H4 (cell line): ENCODE measurements around the gene MYLK. TPM values are rescaled to one million over a fixed set of nuclear protein-coding genes. Genes with fewer than 3 reads are reported as not detected.
A peak's percentile ranks its signal among the peaks of the same experiment; 100 is the strongest.

ENCODE experiments used
- DNase-seq: peaks from one replicate; pipeline ENCODE4 v3.0.0-alpha.2; 2015; ENCODE audit warnings: low spot score
- total RNA-seq: library from RNA; depleted of rRNA; stranded (reverse); fragments of >200 nt; shearing (Covaris generic); gene quantifications from 2 replicates; pipeline ENCODE4 v1.2.3, GENCODE V29; 2014

Gene MYLK
- total RNA-seq, 1 experiment from 2014 or later = 25.1 TPM

DNA sequence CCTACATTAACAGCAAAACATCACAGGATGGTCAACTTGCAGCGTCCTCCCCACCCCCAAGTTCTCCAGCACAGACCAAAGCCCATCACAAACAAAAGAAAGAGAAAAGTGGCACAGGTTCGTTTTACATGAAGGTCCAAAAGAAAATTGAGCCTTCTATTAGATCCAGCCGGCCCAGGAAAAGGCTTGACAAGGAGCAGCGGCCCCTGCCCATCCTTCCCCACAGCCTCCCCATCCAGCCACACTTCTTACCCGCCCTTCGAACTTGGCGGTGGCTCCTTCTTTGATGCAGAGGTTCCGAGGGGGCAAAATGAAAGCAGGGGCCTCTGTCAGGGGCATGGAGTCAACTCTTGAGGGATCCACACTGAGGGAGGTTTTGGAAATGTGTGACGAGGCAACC is 90.7 kb downstream of the MYLK start:
- DNase-seq = no peak

DNA sequence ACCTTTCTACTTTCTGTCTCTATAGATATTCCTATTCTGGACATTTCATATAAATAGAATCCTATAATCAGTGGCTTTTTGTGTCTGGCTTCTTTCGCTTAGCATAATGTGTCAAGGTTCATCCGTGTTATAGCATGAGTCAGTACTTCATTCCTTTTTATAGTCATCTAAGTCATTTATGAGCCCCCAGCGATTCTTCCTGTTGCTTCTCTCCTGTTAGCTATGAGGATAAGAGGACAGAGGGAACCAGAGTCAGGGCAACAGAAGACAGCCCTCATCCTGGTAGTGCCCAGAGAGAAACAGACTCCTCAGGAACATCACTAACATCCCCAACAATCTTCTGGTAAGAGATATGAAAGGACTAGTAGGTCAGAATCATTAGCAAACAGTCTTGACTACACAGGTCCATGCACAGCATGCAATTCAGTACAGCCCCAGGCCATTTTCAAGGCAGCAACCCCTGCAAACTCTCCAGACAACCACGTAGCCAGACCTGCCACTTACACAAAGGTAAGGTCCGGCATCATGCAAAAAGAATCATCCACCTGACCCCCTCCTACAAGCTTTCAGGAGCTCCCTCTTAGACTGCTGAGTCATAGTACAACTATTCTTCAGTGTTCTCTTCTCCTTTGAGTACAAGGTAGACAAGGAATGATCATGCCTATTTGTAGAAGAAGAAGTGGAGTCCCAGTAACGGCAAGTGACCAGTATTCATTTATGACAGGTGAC is 91.5 kb downstream of the MYLK start:
- no peak for DNase-seq

DNA sequence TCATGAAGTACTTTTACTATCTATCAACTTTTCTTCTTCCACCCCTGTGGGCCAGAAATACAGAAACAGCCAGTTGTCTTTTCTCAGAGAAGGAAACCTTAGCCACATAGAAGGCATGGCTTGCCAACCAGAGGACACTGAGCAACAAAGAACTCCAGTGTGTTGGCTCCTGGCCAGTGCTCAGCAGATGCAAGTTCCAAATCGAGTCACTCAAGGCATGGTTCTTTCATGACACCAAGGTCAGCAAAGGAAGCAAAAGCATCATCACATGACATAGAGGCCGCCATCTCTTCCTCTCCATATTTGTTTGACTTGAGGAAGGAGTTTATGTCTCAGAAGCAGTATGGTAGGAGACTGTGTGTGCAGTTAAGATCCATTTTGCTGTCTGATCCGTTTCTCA is 92.2 kb downstream of the MYLK start:
- DNase-seq = no peak

DNA sequence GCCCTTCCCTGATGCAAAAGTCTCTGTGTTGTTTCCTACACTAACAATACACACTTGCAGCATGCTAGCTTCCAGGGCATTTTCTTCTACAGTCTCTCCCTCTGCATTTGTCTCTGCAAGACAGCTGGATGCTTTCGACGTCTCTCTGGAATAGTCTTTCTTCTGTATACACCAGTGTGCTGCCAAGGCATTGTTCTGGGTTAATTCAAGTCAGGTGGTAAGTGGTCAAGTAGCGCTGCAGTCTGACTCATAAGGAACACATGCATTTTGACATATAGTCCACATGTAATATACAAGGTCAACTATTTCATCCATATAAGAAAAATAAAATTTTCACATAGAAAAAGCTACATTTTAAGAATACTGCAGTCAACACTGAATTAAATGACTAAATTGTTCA is 92.7 kb downstream of the MYLK start:
- peak; percentile 43 for DNase-seq

DNA sequence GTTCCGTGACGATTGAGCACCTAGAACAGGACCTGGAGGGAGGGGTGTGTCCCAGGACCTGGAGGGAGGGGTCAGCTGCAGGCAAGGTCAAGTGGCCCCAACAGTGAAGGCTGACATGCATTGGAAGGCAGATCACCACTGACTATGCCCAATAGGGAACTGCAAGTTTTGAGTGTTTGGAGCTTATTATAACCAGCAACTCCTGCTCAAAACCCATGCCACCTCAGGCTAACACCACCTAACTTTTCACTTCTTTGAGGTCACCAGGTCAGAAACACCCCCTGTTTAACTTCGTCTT is 93.1 kb downstream of the MYLK start:
- DNase-seq = no peak

DNA sequence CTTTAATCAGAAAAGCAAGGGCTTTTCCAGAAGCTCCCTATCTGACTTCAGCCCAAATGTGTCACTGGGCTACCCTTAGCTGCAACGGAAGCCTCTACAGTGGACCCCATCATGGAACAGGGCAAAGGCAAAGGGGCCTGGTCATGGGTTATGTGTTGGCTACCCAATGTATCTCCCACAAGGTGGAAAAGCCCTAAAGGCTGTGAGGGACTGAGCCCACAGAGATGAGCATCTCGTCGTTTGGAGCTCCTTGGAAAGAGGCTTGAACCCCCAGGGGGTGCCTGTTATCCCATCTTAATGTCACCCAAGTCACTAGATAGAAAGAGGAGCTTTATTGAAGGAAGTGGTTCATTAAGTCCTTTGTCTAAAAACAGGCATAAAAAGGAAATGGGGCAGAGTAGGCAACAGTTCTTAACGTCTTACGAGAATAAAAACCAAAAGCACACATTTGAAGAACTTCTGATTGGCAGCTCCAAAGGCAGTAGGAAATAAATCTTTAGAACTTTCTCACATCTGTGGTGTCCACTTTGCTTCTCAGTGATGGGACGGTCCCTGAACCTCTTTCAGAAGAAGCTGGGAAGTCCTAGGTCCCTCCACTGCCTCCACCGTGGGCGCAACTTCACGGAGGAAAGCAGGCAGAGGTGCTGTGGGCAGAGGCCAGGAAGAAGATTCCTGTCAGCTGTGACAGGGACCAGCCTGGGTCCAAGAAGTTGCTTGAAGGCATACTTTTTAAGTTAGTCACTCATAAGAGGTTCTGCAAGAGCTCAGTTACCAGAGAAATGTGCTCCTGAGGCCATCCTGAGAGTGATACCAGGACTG is 93.7 kb downstream of the MYLK start:
- DNase-seq = no peak

DNA sequence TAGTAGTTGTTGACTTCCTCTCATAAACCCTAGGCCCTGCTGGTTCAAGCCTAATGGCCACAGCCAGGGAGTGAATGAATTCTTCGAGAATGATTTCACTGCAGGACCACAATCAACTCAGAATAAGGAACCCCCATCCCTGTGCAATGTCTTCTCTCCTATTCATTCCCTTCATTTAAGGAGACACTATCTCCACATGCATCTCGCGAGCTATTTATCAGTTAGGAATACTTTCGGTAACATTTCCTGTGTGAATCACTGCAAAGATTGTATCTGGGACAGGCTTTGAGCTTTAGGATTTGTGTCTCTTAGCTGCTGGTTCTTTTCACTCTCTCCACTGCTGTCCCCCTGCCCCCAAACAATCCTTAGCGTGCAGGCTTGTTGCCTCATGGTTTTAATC is 94.4 kb downstream of the MYLK start:
- DNase-seq = no peak

DNA sequence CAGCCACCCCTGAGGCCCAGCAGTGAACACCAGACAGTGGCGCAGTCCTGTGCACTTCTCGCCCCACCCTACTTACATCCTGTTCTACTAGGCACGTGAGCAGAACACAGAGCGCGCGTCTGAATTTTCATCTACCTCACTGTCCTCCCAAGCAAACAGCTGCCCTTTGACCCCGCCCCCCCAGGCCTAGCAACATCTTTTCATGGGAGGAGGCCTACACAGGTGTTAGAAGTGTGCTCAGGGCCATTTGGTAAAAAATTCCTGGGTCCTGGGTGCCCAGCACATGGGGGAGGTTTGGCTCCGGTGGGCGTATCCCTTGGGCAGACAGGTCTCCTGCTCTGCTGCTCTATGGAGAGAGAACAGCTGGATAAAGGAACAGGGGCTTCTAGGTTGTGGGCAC is 95.0 kb downstream of the MYLK start:
- DNase-seq = no peak

DNA sequence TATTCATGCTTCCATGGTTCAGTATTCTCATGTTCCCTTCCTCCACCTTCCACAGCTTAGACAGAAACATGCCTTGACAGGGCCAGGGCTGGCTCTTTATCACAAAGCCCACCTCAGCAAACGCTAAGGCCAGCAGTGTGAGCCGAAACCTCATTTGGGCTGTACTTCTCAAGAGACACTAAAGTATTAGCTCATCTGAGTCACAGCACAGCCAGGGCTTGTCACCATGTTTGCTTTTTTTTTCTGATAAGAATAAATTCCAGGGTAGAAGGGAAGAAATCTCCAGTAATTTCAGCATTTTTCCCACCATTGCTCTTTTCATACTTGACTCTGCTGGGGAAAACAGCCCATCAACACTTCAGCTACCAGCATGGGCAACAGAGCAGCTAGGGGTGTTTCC is 95.4 kb downstream of the MYLK start:
- DNase-seq = no peak

DNA sequence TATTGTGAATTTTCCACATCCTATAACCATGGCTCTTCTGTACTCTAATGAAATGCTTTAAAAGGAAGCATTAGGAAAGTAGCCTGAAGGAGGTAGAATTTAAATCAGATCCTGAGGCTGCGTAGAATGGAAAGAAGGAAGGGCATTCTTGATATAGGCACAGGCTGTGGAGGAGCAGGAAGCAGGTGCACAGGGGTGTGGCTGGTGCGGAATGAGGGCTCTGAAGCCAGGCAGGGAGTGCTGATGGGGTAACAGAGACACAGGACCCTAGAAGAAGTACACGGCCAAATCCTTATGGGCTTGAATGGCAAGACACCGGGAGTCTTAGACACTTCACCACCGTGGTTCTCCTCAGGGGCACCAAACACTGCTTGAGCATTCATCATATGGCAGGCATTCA is 97.0 kb downstream of the MYLK start:
- no peak for DNase-seq

DNA sequence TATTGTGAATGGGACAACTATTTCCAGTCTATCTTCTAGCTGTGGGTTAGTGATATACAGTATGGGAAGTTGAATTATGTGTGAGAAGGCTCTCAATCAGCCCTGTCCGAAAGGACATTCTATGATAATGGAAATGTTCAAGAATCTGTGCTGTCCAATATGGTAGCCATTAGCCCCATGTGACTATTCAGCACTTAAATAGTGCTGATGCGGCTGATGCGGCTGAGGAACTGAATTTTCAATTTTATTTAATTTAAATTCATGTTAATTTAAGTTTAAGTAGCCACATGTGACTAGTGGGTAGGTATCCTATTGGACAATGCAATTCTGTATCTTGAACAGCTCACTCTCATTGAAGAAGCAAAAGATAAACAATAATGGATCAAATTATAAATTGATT is 98.5 kb downstream of the MYLK start:
- DNase-seq = no peak

DNA sequence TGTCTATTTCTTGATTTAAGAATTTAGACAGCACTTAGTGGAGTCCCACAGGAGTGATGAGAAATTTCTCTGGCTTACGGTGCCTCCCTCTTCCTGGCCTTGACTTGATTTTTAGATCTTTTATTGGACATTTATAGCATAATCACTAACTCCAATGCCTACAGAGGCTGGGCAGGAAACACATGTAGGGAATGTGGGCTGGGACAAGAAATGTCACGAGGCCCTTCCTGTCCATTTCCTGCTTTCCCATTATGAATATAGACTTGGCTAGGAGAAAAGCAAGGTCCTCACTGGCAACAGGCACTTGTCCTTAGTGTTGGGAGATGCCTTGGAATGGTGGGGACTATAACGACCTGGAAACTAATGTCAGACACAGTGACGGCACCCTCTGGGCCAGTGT is 100.3 kb downstream of the MYLK start:
- DNase-seq = no peak

DNA sequence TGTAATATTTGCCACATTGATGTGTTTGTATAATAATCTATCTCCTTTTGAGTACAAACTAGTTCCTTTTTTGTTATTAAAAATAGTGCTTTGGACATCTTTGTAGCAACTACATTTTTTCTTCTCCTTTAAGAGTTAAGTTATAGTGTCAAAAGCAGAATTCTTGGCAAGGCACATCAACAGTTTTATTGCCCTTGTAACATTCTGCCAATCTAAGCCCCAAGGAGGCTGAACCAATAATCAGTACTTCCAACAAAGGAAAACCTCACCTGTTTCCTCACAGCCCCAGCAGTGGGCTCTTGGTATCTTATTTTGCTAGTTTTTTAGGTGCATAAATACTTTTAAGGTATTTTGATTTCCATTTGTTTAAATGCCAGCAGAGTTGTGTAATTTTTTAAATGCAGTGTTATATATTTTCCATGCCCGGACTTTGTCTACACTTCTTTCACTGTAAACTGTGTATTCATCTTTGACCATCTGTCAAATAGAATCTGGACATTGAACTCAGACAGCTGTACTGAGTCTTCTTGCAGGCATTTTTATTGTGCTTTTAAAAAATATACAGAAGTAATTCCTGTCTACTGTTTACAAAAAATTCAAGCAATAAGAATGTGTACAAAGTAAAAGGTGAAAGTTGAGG is 101.0 kb downstream of the MYLK start:
- DNase-seq = no peak

DNA sequence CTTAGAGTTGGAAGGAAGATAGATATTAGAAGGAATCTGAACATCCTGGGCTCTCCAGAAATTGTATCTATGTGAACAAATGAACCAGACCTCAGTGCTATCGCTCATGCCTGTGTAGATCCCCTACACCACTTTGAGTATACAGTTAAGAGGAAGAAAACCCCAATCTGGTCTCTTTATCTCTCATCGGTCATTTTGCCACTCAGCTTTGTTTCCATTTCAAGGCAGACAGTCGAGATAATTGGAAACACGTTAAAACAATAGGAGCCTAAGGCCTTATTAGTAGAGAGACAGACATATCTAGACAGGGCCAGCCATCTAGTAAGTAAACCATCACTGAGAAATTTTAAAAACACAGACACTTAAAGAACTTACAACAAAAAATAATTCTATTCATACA is 101.6 kb downstream of the MYLK start:
- DNase-seq = no peak

DNA sequence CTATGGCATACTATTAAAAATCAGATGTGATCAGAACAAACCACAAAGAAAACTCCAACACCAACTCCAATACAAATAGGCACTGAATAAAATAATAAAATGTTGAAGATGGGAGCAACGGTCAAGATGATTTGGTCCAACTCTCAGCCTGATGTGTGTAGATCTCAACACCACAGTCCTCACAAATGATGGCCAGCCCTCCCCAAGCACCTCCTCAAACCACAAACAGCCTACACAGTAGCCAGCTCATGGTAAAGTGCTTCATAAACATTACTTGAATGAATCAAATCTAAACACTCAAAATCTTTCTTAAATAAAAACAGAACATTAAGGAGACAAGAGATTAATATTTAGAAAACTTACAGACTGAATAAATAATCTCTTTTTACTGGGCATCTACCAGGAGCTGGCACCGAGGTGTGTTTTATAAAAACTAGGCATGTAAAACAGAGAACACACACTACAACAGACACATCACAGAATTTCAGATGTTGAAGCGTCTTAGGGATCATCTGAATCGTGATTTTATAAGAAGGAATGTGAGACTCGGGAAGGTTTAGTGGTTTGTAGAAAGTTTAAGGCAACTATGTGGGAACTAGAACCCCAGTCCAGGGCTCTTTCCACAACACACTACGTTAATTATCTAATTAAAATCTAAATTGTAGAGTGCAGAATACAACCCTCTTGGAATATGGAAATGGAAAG is 102.4 kb downstream of the MYLK start:
- peak; percentile 60 for DNase-seq

DNA sequence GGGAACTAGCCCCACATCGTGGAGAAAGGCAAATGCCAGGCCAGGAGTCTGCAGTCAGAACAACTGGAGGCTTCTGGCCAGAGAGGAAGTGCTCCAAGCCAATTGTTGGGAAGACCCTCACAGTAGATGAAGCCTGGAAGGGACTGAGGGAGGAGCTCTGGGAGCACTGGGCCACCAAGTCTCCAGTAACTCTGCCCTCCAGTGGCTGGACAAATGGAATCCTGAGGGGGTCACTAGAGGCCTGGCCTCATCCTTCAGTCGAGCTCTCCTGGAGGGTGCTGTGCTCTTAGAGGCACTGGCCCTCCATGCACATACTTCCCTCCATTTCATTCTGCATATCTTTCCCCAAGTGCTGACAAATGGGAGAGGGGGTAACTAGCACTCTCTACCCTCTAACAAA is 103.0 kb downstream of the MYLK start:
- no peak for DNase-seq

DNA sequence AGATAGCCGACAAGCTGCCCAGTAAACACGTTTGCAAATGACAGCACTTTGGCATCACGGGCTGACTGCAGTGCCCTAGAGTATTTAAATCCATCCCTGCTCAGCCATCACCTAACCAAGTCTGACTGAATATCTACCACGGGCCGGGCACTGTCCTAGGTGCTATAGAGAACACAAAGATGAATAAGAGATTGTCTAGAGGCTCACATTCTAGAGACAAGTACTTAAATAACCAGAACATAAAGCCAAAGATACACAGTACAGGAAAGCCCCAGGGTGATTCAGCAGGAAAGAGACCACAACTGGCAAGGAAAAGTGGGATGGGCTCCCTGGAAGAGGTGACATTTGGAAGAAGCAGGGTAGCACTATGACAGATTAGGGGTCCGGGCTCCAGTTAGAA is 103.5 kb downstream of the MYLK start:
- DNase-seq = peak; percentile 43

DNA sequence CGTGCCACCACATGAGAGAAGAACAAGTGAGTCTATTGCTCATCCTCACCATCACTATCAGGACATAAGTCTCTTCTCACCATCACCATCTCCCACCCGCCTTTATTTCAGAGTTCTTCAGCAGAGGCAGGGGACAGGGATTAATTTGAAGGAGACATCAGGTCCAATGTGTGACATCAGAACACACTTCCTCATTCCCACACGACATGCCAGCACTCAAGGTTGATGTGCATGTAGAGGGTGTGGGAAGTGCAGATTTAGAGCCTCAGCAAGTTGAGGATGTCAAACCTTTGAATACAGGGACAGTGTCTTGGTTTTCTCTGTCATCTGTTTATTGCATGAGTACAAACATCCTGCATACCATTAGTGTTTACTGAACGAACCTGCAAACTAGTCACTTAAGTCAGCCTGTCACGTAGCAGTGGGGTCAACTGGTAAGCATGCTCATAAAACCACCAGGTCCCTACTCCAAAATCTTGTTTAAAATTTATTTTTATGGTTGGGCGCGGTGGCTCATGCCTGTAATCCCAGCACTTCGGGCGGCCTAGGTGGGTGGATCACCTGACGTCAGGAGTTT is 104.4 kb downstream of the MYLK start:
- peak; percentile 73 for DNase-seq

DNA sequence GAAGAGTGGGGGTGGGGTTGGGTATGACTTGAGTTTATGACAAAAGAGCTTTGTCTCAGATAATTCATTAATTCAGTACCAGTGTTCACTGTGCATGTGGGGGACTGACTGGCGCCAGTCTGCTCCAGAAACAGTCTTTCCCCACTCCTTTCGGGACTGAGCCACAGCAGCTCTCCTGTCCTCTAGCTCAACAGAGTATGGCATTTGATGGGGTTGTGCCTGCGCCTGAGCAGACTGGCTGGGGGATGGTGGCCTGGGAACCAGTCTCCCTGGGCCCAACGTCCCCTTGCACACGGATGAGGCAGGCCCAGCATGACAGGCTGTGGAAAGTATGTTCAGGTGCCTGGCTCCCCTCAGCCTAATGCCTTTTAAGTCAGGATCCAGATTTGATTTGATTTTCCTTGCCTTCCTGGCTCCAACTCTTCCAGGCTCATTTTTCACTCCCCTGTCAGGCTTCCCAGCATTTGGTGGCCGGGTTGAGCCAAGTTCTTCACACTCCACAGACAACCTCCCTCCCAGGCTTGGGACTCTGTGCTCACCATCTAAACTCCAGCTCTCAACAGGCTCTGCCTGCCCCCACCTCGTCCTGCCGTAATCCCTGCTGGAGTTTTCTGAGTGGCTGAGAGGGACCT is 105.0 kb downstream of the MYLK start:
- no peak for DNase-seq

DNA sequence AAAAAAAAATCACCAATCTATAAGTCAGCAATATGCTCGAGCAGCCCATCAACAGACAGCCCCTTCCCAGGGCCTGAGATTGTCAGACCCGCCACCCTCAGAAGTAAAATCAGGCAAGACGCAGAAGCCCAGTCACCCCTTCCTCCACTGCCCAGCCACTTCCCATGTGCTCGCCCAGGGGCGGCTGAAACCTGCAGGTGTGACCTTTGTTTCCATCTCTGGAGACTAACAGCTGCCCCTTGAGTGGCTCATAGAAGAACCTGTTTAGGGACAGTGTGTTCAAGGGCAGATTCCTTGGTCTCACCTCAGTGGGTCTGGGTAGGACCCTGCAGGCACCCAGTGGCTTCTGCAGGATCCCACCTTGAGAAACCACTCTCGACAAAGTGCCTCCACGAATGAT is 105.6 kb downstream of the MYLK start:
- no peak for DNase-seq

DNA sequence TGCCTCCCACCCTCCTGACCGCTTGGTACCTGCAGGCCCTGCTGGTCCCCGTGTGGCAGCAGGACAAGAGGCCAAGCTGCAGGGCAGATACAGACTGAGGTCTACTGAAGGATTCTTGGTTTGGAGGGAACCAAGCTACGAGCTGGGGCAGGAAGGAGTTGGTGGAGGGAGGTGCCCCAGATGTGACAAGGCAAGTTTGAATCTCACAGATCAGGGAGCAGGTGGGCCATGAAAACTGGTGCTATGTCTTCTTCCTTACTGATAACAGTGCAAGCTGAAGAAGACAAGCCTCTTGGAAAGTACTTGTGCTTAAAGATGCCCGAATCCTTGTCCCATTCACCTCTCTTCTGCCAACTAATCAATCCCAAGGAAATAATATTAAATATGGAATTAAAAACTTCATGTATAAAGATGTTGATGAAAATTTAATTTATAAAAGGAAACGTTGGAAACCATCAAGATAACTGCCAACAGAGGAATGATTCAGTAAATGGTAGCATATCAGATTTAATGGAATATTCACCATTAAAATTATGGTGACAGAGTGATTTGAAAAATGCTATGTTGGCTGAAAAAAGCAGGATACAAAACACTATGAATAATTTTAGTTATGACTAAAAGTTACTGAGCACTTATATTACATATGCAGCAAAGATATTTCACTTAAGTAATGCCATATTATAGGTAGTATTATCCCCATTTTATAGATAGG is 107.9 kb downstream of the MYLK start:
- DNase-seq = no peak
